ENCODE data around the gene ERCC1.

GRCh38 chr19:45440259-45440638, 16.5 kb upstream of the ERCC1 start:
- TF ChIP-seq, protein P1, sequence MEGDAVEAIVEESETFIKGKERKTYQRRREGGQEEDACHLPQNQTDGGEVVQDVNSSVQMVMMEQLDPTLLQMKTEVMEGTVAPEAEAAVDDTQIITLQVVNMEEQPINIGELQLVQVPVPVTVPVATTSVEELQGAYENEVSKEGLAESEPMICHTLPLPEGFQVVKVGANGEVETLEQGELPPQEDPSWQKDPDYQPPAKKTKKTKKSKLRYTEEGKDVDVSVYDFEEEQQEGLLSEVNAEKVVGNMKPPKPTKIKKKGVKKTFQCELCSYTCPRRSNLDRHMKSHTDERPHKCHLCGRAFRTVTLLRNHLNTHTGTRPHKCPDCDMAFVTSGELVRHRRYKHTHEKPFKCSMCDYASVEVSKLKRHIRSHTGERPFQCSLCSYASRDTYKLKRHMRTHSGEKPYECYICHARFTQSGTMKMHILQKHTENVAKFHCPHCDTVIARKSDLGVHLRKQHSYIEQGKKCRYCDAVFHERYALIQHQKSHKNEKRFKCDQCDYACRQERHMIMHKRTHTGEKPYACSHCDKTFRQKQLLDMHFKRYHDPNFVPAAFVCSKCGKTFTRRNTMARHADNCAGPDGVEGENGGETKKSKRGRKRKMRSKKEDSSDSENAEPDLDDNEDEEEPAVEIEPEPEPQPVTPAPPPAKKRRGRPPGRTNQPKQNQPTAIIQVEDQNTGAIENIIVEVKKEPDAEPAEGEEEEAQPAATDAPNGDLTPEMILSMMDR (IDR thresholded peaks at IDR 0.05), result no peak
- TF ChIP-seq POLR2A (IDR thresholded peaks at IDR 0.05), result no peak

All from right lobe of liver (tissue), 4 donors.